NCI-H2029 treated with DMSO at 0.1 percent for 48 hours (cell line): ENCODE data around the gene IER5.
A peak's percentile ranks its signal among the peaks of the same experiment; 100 is the strongest.
"Not testable (repeated sequence)": the region's sequence is repeated elsewhere in the genome, so short reads cannot be mapped to it uniquely, and the experiment has no call there.

ENCODE experiments used
- DNase-seq: peaks from one replicate; lab custom pipeline; 2025; lab: John Stamatoyannopoulos, UW

IER5 gene

DNA sequence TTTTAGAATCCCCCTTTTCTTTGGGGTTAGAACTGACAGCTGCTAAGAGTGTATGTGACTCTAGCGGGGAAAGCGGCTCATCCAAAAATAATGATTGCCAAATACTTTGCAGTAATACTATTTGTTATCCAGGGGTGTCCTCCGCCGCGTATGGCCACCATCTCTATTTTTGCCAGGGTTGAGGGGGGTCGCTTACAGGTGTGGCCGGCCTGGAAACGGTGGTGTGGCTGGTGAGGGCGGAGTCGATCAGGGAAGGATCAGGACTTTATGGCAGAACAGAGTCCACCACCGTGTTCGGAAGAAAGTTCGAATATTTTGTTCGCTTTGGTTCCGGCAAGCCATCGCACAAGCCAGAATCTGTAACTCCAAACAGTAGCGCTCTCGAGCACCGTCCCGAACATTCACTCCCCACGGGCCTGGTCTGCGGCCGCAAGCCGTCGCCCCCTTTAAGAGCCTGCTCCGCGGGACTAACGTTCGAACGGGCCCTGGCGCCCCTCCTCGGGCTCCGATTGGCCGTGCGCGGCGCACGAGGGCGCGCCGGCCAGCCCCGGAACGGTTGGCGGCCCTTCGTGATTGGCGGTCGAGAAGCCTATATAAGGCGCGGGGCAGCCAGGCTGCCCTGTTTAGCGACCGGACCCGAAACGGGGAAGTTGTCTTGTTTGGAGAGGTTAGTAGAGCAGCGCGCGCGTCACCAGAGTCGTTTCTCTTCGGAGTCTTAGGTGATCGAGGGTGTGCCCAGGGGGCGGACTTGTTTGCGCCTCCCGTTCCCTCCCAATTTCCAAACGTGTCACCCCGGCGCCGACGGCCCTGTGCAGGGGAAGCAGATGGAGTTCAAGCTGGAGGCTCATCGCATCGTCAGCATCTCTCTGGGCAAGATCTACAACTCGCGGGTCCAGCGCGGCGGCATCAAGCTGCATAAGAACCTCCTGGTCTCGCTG lies at the start of gene IER5:
TSS of gene IER5 (plus strand) at position 622 of the 938 bp plus-strand sequence. CDS start at position 825, 203 bp downstream.
- DNase-seq, result peak; percentile 72

DNA sequence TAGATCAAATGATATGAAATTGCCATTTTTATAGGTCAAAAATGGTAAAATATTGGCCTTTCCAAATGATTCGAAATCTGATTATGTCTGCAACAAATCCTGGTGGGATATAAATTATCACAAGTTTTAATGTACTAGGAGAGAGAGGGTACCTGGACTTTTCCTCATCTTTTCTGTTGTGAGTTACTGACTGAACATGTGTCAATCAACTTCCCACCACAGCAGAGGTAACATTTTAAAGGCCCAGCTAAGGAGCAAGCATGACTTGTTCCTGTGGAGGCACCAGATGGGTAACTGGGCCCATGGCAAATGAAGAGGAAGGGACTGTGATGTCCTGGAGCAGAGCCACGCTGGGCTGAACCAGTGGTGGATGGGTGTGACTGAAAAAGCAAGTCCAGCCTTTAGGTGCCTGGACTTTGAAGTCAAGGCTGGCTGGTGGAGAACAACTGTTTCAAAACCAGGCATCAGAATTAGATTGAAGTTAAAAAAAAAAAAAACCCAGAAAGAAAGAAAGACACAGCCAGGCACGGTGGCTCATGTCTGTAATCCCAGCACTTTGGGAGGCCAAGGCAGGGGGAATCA lies 48.1 kb upstream of the IER5 start:
- no peak for DNase-seq

DNA sequence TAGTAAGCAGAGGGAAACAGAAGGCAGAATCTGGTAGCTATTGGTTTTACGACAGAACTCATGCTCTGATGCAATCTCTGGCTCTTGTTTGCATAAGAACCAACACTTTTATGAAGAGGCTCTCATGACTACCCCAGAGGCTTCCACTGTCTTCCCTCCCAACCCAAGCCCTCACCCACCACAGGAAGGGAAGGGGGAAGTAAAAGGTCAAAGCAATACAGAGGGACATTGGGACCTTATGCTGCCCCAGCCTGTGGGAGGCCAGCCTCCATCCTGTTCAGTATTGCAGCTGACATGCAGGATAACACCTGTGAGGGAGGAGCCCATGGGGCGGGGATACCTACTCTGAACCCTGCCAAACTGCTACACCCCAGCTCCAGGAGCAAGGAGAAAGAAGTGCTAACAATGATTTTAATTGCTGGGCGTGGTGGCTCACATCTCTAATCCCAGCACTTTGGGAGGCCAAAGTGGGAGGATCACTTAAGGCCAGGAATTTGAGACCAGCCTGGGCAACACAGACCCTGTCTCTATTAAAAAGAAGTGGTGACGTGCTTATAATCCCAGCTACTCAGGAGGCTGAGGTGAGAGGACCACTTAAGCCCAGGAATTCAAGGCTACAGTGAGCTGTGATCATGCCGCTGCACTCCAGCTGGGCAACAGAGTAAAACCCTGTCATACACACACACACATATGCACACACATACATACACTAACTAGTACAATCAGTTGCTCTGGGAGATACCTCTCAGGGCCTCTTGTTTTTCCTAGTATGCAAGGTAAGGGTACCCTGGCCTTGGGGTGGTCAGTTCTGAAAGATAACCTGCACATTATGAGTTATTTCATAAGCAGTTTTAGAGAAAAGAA lies 45.2 kb upstream of the IER5 start:
- peak; percentile 45 for DNase-seq

DNA sequence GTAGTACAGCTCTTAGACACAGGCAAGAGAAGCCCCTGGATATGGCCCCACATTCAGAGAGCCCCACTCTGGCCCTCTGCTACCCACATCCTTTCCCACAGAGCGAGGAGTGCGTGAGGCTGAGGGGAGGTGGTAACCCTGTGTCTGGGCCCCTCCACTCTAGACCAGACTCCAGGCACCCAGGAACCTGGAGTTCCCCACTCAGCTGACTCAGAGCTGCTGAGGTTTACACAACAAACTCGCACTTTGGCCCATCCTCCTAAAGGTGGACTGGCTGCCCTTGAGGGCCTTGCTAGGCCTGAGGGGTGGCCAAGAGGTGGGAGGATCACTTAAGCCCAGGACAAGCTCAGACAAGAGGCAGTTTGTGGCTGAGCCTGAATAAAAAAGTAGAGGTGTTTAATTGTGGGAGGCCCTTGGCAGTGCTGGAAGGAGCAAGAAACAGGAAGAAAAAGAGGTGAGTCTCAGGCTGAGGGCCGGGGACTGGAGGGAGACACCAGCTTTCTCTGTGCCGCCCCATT lies 44.0 kb upstream of the IER5 start:
- DNase-seq, result no peak

DNA sequence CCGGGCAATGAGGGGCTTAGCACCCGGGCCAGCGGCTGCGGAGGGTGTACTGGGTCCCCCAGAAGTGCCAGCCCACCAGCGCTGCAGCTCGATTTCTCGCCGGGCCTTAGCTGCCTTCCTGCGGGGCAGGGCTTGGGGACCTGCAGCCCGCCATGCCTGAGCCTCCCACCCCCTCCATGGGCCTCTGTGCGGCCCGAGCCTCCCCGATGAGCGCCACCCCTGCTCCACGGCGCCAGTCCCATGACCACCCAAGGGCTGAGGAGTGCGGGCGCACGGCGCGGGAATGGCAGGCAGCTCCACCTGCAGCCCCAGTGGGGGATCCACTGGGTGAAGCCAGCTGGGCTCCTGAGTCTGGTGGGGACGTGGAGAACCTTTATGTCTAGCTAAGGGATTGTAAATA lies 42.6 kb upstream of the IER5 start:
- DNase-seq, result not testable (repeated sequence)

DNA sequence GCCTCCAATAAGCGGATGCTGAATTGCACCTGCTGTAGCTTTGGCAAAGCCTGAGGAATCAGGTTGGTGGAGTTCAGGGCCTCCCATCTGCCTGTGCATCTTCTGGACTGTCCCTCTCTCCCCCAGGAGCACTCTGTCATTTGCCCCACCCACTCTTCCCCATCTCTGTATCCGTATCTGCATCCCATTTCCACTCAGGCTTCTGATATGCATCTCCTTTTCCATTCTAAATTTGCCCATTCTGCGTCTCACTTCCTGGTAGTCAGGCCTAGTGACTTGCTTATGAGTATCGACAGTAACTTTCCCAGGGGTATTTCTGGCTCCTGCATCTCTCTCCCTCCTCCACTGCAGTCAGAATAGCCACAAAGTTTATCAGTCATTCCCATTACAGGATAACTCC lies 39.1 kb upstream of the IER5 start:
- DNase-seq, result no peak

DNA sequence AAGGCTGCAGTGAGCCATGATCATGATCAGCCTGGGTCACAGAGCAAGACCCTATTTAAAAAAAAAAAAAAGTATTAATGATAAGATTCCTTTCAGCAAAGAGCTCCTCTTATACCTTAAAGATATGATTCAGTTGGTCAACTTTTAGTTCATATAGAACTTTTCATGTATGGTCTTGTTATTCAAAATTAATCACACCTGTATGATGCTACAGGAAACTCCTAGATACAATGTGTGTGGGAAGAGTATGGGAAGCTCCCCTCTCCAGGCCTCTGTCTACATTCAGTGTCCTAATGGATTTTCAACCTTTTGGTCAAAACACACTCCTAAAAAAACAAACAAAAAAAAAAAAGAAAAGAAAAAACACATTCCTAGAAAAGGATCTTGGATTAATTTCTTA lies 37.6 kb upstream of the IER5 start:
- no peak for DNase-seq

DNA sequence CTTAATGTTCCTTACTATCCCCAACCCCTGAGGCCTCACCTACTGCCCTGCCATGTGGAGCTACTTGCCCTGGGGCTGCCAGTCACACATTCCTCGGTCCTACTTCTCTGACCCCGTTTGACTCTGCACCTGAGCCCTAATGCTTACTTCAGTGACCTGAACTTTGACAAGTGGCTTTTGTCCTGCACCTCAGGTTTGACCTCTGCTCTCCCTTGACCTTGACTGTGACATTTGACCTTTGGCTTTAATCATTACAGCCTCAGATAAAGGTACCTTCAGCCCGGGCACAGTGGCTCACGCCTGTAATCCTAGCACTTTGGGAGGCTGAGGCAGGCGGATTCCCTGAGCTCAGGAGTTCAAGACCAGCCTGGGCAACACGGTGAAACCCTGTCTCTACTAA lies 31.9 kb upstream of the IER5 start:
- no peak for DNase-seq

DNA sequence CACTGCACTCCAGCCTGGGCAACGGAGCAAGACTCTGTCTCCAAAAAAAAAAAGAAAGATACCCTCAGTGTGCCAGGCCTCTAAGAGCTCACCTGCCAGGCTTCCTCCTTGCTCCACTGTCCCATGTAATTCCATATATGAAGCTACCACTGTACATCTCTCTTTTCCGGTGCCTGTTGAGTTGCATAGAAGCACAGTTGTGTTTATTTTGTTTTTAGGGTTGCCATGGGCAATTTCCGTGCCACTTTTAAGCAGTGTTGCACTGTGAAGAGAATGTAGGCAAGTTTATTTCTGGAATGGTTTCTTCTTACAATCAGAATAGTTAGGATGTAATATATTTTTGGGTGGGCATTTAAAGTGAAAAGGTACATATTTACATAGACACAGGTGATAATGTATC lies 31.4 kb upstream of the IER5 start:
- DNase-seq, result no peak

DNA sequence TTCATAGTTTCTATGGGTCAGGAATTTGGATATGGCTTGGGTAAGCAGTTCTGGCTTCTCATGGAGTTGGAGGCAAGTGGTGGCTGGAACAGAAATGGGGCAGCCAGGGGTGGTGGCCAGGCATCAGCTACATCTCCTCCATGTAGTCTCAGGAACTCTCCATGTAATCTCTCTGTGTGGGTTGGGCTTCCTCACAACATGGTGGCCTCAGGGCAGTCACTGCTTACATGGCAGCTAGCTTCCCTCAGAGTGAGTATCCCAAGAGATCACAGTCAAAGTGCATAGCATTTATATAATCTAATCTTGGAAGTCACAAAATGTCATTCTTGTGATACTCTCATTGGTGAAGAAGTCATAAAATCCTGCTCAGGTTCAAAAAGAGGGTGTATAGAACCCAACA lies 29.1 kb upstream of the IER5 start:
- DNase-seq, result no peak

DNA sequence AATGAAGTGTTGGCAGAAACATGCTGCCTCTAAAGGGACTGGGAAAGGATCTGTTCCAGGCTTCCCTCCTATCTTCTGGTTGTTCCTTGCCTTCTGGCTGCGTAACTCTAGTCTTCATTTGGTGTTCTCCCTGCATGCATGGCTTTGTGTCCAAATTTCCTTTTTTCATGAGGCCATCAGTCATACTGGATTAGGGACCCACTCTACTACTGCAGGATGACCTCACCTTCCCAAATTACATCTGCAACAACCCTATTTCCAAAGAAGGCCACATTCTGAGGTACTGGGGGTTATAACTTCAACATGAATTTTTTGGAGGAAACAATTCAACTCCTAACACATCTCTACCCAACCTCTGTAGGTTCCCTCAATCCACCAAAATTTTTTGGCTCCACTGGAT lies 28.4 kb upstream of the IER5 start:
- no peak for DNase-seq

DNA sequence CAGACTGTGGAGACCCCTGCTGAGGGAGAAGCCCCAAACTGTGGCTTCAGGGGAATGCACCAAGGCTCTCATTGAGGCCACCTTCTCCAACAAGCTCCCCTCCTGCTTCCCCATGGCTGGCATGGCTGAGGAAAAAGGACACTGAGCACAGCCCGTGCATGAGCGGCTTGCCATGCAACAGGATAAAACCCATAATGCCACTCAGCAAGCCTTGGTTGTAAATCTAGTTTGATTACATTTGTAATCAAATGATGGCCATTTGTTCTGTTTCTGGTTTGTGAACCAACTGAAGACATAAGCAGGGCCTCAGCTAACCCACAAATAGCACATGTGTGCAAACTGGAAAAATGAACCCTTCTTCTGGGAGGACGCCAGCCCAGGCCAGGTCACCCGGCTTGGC lies 27.6 kb upstream of the IER5 start:
- not testable (repeated sequence) for DNase-seq

DNA sequence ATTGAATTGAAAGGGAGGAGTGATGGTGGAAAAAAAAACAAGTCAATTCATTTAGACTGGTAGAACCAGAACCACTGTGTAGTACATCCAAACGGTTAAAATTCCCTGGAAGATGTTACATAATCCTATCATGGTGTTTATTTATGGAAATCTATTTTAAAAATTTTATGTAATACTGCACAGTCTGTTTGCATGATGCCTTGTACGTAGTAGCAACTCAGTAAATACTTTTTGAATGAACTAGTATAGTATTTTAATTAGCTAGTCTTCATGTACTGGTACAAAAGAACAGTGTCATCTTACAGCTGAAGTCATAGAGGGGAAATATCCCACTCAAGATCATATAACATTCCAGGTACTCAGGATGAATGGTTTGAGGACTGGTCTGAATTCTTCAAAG lies 27.0 kb upstream of the IER5 start:
- DNase-seq, result no peak

DNA sequence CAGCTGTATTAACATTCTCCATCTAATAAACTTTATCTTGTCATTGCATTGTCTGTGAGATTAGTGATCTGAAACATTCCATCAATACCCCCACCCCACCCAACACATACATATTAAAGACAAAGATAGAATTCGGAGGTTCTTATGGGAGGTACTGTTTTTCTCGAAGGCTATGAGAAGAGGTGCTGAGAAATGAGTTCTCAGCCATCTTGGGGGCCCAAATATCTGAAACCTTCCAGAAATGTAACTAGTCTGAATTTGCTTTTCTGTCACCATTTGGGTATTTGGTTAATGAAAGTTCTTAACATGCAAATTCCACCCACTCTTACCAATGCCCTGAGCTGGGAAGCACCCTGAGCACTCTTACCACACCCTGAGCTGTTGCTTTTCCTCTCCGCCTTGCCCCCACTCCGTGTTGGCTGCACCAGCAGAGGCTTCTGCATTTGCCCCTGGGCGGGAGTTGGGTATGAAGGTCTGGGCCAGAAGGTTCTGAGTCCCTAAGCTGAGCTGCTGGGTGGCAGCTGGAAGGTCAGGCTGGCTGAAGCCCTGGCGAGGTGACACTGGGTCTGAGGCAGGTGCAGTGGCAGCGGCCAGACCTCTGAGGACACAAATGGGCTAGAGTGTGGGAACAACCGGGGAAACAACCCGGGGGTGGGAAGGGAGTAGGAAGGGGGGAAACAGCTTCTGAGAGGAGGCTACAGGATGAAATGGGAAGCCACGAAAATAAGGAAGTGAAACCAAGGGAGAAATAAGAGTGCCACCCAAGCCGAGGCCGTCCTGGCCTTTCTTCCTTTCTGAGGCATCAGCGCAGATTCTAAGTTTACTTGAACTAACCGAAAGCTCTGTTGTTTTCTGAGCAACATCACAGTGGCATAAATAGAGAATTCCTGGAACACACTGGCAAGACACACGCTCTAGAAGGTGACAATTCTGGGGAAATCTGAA lies 26.3 kb upstream of the IER5 start:
- no peak for DNase-seq

DNA sequence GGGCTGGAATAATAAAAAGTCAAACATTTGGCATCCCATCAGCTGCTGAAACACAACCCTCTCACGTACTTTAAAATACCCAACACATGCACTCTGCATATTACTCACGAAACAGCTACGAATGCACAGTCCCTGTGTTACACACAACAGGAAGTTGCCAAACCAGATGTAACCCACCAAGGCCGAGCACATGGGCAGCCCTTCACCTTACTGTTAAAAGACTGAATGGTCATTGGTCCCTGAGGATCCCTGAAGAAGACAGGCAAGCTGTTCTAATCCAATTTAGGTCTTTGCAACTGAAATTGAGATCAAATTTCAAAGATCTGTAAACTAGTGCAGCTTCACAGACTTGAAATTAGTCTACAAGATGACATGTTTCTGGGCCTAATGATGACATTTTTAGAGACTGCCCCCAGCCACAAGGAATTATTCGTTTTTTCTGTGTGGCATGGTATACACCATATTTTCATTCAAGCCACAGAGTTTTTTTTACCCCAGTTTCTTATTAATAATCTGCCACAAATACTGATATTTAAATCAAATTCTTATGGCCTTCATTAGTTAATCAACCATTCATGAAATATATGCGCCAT lies 25.6 kb upstream of the IER5 start:
- DNase-seq, result no peak

DNA sequence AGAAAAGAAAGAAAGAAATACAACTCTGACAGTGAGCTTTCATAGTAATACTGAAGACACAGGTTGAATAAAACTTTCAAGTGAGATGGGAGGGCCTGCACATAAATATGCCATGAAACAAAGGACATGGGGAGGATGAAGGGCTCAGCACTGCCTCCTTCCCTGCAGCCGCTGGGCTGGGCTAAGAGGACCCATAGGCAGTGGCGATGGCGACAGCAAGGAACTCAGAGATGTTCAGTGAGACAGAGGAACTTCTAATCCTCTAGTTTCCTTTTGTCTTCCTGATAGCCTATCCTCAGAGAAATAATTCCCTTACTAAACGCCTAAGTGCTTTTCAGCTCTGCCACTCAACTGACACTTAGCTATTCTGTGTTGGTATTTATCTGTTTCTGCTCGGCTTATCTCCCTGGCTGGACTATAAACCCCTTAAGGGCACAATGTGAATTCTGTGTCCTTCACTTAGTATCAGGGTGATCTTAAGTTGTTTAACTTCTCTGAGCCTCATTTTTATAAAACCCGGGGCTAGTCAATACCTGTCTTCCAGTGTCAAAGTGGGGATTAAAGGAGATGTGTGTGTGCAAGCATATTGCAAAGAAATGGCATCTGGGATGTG lies 24.4 kb upstream of the IER5 start:
- no peak for DNase-seq

DNA sequence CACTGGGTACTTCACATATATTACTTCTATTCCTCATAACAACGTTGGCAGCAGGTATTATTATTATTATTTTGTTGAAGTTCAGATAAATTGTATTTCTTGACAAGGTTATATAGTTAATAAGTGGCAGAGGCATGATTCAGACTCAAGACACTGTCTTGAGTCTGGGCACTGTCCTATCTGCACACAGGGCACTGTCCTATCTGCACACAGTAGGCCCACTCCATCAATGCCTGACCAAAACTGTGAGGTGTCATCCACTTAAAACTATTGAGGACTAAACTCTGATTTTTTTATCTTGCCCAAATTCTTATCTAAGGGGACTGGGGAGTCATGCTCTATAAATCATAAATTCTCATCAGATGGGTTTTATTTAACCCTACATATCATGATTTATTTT lies 23.8 kb upstream of the IER5 start:
- DNase-seq, result no peak

DNA sequence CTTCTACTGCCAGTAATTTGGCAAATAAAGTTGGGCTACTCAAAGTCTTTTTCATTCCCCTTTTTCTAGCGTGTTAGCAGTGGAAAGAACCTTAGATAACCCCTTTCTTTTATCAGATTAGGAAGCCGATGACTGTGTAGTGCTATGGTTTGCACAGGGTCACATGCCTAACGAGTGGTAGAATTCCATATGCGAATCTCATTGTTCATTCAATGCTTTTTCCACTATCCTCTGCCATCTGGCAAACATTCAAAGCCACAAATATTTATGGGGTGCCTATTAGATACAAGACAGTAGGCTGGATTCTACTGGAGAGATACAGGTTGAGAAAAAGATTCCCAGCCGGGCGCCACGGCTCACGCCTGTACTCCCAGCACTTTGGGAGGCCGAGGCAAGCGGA lies 14.9 kb upstream of the IER5 start:
- no peak for DNase-seq

DNA sequence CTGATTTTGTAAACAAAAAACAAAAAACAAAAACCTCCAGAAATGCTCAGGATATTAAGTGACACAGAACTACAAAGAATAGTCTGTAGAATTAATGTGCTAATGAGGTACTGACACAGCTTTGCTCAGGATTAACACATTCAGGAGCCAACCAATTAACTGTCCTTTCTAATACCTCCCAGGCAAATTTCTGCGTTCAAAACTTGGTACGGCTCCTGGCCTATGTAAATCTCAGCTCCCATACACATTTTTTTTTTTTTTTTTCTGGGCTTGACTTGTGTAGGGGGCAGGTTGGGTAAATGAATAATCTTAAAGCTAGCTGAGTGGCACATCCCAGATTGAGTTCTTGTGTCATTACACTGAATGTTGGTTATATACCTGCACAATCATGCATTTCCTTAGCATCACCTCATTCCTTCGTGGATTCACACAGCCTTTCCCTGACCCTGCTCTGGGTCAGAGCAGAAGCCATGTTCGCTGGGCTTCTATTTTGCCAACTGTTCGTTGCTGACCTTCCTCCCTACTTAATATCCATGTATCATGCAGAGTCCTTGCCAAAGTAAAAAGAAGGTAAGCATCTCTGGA lies 12.6 kb upstream of the IER5 start:
- no peak for DNase-seq

DNA sequence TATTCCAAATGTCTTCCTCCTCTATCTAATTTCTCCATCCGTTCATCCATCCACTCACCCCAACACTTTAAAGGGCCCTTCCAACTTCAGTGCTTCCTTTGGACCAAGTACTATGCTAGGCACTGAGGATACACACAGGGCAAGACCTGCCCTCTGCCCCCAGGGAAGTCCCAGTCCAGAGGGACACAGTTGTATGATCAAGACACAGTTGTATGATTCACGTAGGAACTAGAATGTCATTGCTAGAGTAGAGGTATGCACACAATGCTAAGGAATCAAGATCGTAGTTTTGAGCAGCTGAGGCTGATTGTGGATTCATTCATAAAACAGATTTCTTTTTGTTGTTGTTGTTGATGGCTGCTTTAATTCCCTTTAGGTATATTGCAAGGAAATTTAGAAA lies 11.6 kb upstream of the IER5 start:
- DNase-seq, result no peak
